Bronchial epithelial cell (primary cell): ENCODE data around the gene SERPINA4. TPM values are rescaled to one million over a fixed set of nuclear protein-coding genes. Genes with fewer than 3 reads are reported as not detected.

Experiments used
- DNase-seq: peaks from one replicate; pipeline ENCODE4 v3.0.0-alpha.2; 2010; ENCODE audit warnings: low read depth
- FAIRE-seq: peaks from 2 replicates; lab custom pipeline; 2011; peaks lifted over from hg19 to GRCh38; lab: Jason Lieb, UNC
- H3K27me3 ChIP-seq: 2 replicates; pipeline ENCODE4 v1.5.1; 2011; ENCODE audit warnings: low read length; ENCODE audit not compliant: control insufficient read depth, insufficient read depth
- H3K36me3 ChIP-seq: 2 replicates; pipeline ENCODE4 v1.5.1; 2011; ENCODE audit warnings: low read length; ENCODE audit not compliant: control insufficient read depth, insufficient read depth
- H3K4me3 ChIP-seq: 2 replicates; pipeline ENCODE4 v1.5.1; 2011; ENCODE audit warnings: mild to moderate bottlenecking, low read depth, low read length, control low read depth
- total RNA-seq: library from RNA; depleted of rRNA; stranded (reverse); fragments of >200 nt; gene quantifications from 2 replicates; pipeline ENCODE4 v1.2.1, GENCODE V29; 2014
- TF ChIP-seq, protein P1 (sequence below): IDR thresholded peaks from 2 replicates; pipeline ENCODE4 v1.5.1; 2011; ENCODE audit warnings: mild to moderate bottlenecking, moderate library complexity, low read length, control low read depth, inconsistent platforms; ENCODE audit not compliant: insufficient read depth, severe bottlenecking

SERPINA4 gene
- total RNA-seq, 1 donor from 2014 or later, result not detected

DNA sequence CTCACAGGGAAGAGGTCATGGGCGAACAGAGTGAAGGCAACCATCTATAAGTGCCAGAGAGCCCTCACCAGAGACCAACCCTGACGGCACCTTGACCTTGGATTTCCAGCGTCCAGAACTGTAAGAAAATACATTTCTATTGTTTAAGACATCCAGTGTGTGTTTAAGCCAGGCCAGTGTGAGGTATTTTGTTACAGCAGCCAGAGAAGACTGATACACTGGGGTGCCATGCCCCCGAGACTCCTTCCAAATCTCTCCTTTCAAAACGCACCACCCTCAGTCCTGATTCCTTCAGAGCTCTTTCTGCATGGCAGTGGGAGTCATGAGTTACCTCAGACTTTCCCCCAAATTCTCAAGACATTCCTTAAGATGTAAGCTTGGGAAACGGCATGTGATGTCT is 17.5 kb downstream of the SERPINA4 start:
- no peak for DNase-seq
- peak; percentile 23 for FAIRE-seq
- Histone ChIP-seq H3K4me3 (no peak overlapping the region), H3K36me3 (no peaks in the 10 kb centered on the region), H3K27me3 (no peaks in the 10 kb centered on the region)
- TF ChIP-seq, protein P1, sequence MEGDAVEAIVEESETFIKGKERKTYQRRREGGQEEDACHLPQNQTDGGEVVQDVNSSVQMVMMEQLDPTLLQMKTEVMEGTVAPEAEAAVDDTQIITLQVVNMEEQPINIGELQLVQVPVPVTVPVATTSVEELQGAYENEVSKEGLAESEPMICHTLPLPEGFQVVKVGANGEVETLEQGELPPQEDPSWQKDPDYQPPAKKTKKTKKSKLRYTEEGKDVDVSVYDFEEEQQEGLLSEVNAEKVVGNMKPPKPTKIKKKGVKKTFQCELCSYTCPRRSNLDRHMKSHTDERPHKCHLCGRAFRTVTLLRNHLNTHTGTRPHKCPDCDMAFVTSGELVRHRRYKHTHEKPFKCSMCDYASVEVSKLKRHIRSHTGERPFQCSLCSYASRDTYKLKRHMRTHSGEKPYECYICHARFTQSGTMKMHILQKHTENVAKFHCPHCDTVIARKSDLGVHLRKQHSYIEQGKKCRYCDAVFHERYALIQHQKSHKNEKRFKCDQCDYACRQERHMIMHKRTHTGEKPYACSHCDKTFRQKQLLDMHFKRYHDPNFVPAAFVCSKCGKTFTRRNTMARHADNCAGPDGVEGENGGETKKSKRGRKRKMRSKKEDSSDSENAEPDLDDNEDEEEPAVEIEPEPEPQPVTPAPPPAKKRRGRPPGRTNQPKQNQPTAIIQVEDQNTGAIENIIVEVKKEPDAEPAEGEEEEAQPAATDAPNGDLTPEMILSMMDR, result no peak

DNA sequence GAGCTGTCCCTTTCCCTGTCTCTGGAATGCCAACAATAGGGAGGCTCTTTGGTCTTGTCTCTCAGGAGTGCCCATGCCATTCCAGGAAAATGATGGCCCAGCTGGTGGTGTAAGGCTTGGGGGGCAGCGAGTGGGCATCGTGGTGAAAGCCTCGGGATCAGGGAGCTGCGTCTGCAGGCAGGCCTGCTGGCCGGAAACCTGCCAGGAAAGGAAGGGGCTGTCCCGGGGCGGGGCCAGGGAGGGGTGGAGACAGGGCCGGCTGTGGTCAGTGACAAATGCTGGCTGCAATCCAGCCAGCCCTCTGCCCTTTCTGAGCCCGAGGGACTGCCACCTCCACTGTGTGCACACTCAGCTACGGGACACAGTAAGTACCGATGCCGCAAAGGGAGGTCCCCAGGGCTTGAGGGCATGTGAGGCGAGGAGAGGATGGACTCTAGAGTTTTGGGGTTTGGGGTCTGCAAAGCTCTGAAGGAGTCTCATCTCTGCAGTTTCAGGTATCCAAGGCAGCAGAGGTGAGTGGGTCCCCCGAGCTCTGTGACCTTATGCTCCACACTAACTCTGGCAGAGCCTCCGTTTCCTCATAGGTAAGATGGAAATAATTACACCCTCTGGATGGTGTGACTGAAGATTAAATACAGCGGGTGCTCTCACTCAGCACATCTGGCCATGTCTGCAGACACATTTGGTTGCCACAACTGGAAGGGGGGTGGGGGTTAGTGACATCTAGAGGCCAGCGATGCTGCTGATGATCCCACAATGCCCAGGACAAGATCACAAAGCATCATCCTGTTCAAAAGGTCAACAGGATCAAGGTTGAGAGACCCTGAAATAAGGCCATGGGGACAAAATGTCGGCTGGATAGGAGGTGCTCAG is 20.1 kb downstream of the SERPINA4 start, which contains the start of gene SERPINA5:
Gene SERPINA5 (plus strand): TSS at position 300 of the 873 bp plus-strand sequence. CDS start 5,937 bp downstream, outside the sequence.
- Histone ChIP-seq H3K27me3 (no peaks in the 10 kb centered on the region), H3K36me3 (no peaks in the 10 kb centered on the region), H3K4me3 (no peak within 1 kb of the TSS)
- DNase-seq (no peak), FAIRE-seq (no peak)
- TF ChIP-seq, protein P1, result no peak

DNA sequence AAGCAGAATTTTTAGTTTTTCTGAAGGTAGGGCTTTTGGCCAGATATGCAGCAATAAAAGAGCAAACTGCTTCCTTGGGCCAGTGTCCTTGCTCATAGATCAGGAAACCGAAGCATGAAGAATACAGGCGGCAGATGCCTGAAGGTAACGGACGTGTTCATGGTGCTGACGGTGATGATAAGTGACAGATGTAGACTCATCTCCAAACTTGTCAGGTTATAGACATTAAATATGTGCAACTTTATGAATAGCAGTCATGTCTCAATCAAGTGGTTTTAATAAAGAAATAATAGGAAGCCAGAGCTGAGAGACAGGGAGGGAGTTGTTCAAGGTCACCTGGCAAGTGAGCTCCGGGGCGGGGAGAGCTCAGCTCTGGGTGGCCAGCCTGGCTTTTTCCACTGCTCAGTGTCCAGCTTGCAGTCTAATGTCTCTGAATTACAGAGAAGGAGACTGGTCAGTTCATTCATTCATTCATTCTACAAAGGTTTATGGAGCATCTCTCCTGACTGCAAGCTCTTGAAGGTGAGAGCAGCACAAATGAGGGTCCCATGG is 21.0 kb downstream of the SERPINA4 start:
- no peaks in the 10 kb centered on the region for H3K27me3 ChIP-seq
- no peak overlapping the region for H3K4me3 ChIP-seq
- DNase-seq, result no peak
- no peaks in the 10 kb centered on the region for H3K36me3 ChIP-seq
- no peak for FAIRE-seq
- TF ChIP-seq, protein P1, result no peak

DNA sequence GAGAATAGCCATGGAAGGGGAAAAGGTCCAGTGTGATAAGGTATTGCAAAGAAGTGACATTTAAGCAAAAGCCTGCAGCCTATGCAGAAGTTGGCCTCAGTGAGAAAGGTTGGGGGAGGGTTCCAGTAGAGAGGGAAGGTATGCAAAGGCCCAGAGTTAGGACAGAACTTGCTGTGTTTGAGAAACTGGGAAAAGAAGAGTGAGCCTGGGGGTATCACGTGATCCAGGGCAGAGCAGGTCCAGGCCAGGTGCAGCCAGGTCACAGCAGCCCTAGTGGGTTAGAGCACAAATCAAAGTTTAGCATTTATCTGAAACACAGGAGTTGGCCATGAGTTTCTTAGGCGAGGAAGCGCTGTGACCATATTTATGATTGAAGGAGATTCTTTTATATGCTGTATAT is 21.6 kb downstream of the SERPINA4 start:
- no peak for DNase-seq
- Histone ChIP-seq H3K4me3 (no peak overlapping the region), H3K27me3 (no peaks in the 10 kb centered on the region), H3K36me3 (no peaks in the 10 kb centered on the region)
- TF ChIP-seq, protein P1, result no peak
- FAIRE-seq, result no peak

DNA sequence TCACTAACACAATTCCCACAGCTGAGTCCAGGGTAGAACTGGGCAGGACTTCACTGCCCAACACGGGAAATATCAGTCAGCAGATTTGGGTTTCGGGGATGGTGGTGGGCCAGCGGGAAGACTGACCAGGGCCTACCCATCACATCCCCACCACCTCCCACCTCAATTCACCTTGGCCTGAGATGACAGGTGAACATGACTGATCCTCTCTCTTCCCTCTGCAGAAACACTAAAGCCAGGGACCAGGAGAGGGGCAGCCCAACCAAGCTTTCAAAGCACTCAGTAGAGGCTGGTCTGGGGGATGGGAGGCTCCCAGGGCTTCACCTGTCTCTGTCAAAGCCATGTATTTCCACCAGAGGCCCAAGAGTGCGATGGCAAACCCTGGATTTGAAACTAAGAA is 22.3 kb downstream of the SERPINA4 start:
- no peak for DNase-seq
- FAIRE-seq, result no peak
- TF ChIP-seq, protein P1, result no peak
- no peaks in the 10 kb centered on the region for H3K27me3 ChIP-seq
- H3K4me3 ChIP-seq, result no peak overlapping the region
- H3K36me3 ChIP-seq, result no peaks in the 10 kb centered on the region
